GM19239 (cell line): ENCODE data around the gene LDLRAD2.

Experiments
- DNase-seq: peaks from one replicate; pipeline ENCODE4 v3.0.0; 2011; ENCODE audit warnings: low spot score; ENCODE audit not compliant: insufficient read length
- FAIRE-seq: peaks from 2 replicates; lab custom pipeline; 2011; peaks lifted over from hg19 to GRCh38; lab: Jason Lieb, UNC

LDLRAD2 gene

GRCh38 chr1:21855257-21856096 is 43.4 kb downstream of the LDLRAD2 start:
- FAIRE-seq (no peak), DNase-seq (no peak)

GRCh38 chr1:21857142-21857839 is 45.2 kb downstream of the LDLRAD2 start:
- no peak for FAIRE-seq

GRCh38 chr1:21857840-21858670 is 46.0 kb downstream of the LDLRAD2 start:
- DNase-seq (no peak), FAIRE-seq (no peak)

More at GRCh38 chr1:21857142-21857839, 45.2 kb downstream of the LDLRAD2 start:
- DNase-seq: no peak

GRCh38 chr1:21859669-21860179 is 47.7 kb downstream of the LDLRAD2 start:
- DNase-seq (no peak), FAIRE-seq (no peak)

- DNase-seq (no peak), FAIRE-seq (no peak)
Observed at GRCh38 chr1:21860971-21861370, 48.9 kb downstream of the LDLRAD2 start.

GRCh38 chr1:21861602-21862429 is 49.8 kb downstream of the LDLRAD2 start:
- FAIRE-seq: no peak
- no peak for DNase-seq

- no peak for FAIRE-seq
- no peak for DNase-seq
Observed at GRCh38 chr1:21863981-21864380, 51.9 kb downstream of the LDLRAD2 start.

GRCh38 chr1:21864730-21865129 is 52.7 kb downstream of the LDLRAD2 start:
- no peak for FAIRE-seq

GRCh38 chr1:21865609-21865942 is 53.5 kb downstream of the LDLRAD2 start:
- no peak for FAIRE-seq
- no peak for DNase-seq

More at GRCh38 chr1:21864730-21865129, 52.7 kb downstream of the LDLRAD2 start:
- no peak for DNase-seq

GRCh38 chr1:21865943-21866706 is 54.1 kb downstream of the LDLRAD2 start:
- FAIRE-seq (peak; percentile 94), DNase-seq (peak; percentile 81)

- FAIRE-seq (peak; percentile 78), DNase-seq (no peak)
Observed at GRCh38 chr1:21866707-21867043, 54.6 kb downstream of the LDLRAD2 start.

- FAIRE-seq (no peak), DNase-seq (no peak)
Observed at GRCh38 chr1:21867451-21867996, 55.5 kb downstream of the LDLRAD2 start.

GRCh38 chr1:21868482-21868881 is 56.4 kb downstream of the LDLRAD2 start:
- DNase-seq: no peak
- no peak for FAIRE-seq

GRCh38 chr1:21868941-21869454 is 56.9 kb downstream of the LDLRAD2 start:
- FAIRE-seq (no peak), DNase-seq (no peak)

- DNase-seq (no peak), FAIRE-seq (no peak)
Observed at GRCh38 chr1:21869620-21870121, 57.6 kb downstream of the LDLRAD2 start.

GRCh38 chr1:21870611-21871010 is 58.5 kb downstream of the LDLRAD2 start:
- no peak for FAIRE-seq
- DNase-seq: no peak

GRCh38 chr1:21871943-21872342 is 59.9 kb downstream of the LDLRAD2 start:
- DNase-seq (no peak), FAIRE-seq (no peak)

GRCh38 chr1:21872445-21873079 is 60.5 kb downstream of the LDLRAD2 start:
- no peak for FAIRE-seq
- DNase-seq: no peak
